ENCODE data around the gene SNUPN.
A peak's percentile ranks its signal among the peaks of the same experiment; 100 is the strongest.

The SNUPN gene

GRCh38 chr15:75663931-75664421, 38.5 kb upstream of the SNUPN start:
- peak; percentile 81 for DNase-seq (ENCODE audit: low spot score)
- ATAC-seq (ENCODE audit: low read depth), result no peak
- Histone ChIP-seq H3K27ac (ENCODE audit: poor library complexity, severe bottlenecking) (peak overlapping the region; percentile 97), H3K4me3 (ENCODE audit: severe bottlenecking) (no peak overlapping the region), H3K36me3 (ENCODE audit: low read depth) (peaks cover 13% of the 10 kb centered on the region), H3K27me3 (ENCODE audit: insufficient read depth, poor library complexity, severe bottlenecking) (no peaks in the 10 kb centered on the region), H3K4me1 (ENCODE audit: insufficient read depth, poor library complexity, severe bottlenecking) (peaks cover 62% of the 10 kb centered on the region), H3K9me3 (ENCODE audit: severe bottlenecking) (no peaks in the 10 kb centered on the region)
- TF ChIP-seq CTCF (IDR thresholded peaks at IDR 0.05; ENCODE audit: poor library complexity, severe bottlenecking), result no peak

- Histone ChIP-seq H3K27ac (ENCODE audit: poor library complexity, severe bottlenecking) (peak overlapping the region; percentile 97), H3K9me3 (ENCODE audit: severe bottlenecking) (no peaks in the 10 kb centered on the region), H3K27me3 (ENCODE audit: insufficient read depth, poor library complexity, severe bottlenecking) (no peaks in the 10 kb centered on the region), H3K4me1 (ENCODE audit: insufficient read depth, poor library complexity, severe bottlenecking) (peaks cover 55% of the 10 kb centered on the region), H3K4me3 (ENCODE audit: severe bottlenecking) (no peak overlapping the region), H3K36me3 (ENCODE audit: low read depth) (peaks cover 21% of the 10 kb centered on the region)
- DNase-seq (ENCODE audit: low spot score), result peak; percentile 76
- ATAC-seq (ENCODE audit: low read depth), result no peak
- TF ChIP-seq CTCF (IDR thresholded peaks at IDR 0.05; ENCODE audit: poor library complexity, severe bottlenecking), result no peak
Measured at GRCh38 chr15:75662823-75663519, 37.4 kb upstream of the SNUPN start.

GRCh38 chr15:75661756-75662140, 36.2 kb upstream of the SNUPN start:
- peaks cover 29% of the 10 kb centered on the region for H3K36me3 ChIP-seq (ENCODE audit: low read depth)
- no peaks in the 10 kb centered on the region for H3K9me3 ChIP-seq (ENCODE audit: severe bottlenecking)
- peak overlapping the region; percentile 97 for H3K27ac ChIP-seq (ENCODE audit: poor library complexity, severe bottlenecking)
- H3K4me3 ChIP-seq (ENCODE audit: severe bottlenecking), result no peak overlapping the region
- H3K4me1 ChIP-seq (ENCODE audit: insufficient read depth, poor library complexity, severe bottlenecking), result peaks cover 44% of the 10 kb centered on the region
- no peaks in the 10 kb centered on the region for H3K27me3 ChIP-seq (ENCODE audit: insufficient read depth, poor library complexity, severe bottlenecking)
- ATAC-seq (ENCODE audit: low read depth) (no peak), DNase-seq (ENCODE audit: low spot score) (no peak)
- TF ChIP-seq CTCF (IDR thresholded peaks at IDR 0.05; ENCODE audit: poor library complexity, severe bottlenecking), result no peak

- peak; percentile 100 for DNase-seq (ENCODE audit: low spot score)
- H3K9me3 ChIP-seq (ENCODE audit: severe bottlenecking), result no peaks in the 10 kb centered on the region
- peaks cover 34% of the 10 kb centered on the region for H3K36me3 ChIP-seq (ENCODE audit: low read depth)
- peaks cover 39% of the 10 kb centered on the region for H3K4me1 ChIP-seq (ENCODE audit: insufficient read depth, poor library complexity, severe bottlenecking)
- no peak overlapping the region for H3K4me3 ChIP-seq (ENCODE audit: severe bottlenecking)
- no peaks in the 10 kb centered on the region for H3K27me3 ChIP-seq (ENCODE audit: insufficient read depth, poor library complexity, severe bottlenecking)
- peak overlapping the region; percentile 97 for H3K27ac ChIP-seq (ENCODE audit: poor library complexity, severe bottlenecking)
- ATAC-seq (ENCODE audit: low read depth), result peak; percentile 93
- TF ChIP-seq CTCF (IDR thresholded peaks at IDR 0.05; ENCODE audit: poor library complexity, severe bottlenecking), result no peak
Measured at GRCh38 chr15:75661100-75661755, 35.7 kb upstream of the SNUPN start.

Measured in RWPE2 (cell line).